ENCODE data around the gene PCDHGA12. TPM values are rescaled to one million over a fixed set of nuclear protein-coding genes. Genes with fewer than 3 reads are reported as not detected.

Gene PCDHGA12
- total RNA-seq, 1 donor from 2014 or later = 5.9 TPM

DNA sequence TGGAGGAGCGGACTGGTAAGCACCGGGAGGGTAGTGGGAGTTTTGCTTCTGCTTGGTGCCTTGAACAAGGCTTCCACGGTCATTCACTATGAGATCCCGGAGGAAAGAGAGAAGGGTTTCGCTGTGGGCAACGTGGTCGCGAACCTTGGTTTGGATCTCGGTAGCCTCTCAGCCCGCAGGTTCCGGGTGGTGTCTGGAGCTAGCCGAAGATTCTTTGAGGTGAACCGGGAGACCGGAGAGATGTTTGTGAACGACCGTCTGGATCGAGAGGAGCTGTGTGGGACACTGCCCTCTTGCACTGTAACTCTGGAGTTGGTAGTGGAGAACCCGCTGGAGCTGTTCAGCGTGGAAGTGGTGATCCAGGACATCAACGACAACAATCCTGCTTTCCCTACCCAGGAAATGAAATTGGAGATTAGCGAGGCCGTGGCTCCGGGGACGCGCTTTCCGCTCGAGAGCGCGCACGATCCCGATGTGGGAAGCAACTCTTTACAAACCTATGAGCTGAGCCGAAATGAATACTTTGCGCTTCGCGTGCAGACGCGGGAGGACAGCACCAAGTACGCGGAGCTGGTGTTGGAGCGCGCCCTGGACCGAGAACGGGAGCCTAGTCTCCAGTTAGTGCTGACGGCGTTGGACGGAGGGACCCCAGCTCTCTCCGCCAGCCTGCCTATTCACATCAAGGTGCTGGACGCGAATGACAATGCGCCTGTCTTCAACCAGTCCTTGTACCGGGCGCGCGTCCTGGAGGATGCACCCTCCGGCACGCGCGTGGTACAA is 46.0 kb downstream of the PCDHGA12 start:
- peaks cover 40% of the 10 kb centered on the region for H3K4me1 ChIP-seq
- intact Hi-C loops (cut with DNase I) = no loop called here
- ATAC-seq (peak; percentile 71 to 72), DNase-seq (peak; percentile 61)
- peak overlapping the region; percentile 63 for H3K4me3 ChIP-seq
- TF ChIP-seq, protein P1, sequence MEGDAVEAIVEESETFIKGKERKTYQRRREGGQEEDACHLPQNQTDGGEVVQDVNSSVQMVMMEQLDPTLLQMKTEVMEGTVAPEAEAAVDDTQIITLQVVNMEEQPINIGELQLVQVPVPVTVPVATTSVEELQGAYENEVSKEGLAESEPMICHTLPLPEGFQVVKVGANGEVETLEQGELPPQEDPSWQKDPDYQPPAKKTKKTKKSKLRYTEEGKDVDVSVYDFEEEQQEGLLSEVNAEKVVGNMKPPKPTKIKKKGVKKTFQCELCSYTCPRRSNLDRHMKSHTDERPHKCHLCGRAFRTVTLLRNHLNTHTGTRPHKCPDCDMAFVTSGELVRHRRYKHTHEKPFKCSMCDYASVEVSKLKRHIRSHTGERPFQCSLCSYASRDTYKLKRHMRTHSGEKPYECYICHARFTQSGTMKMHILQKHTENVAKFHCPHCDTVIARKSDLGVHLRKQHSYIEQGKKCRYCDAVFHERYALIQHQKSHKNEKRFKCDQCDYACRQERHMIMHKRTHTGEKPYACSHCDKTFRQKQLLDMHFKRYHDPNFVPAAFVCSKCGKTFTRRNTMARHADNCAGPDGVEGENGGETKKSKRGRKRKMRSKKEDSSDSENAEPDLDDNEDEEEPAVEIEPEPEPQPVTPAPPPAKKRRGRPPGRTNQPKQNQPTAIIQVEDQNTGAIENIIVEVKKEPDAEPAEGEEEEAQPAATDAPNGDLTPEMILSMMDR (IDR thresholded peaks at IDR 0.05) = no peak
- H3K36me3 ChIP-seq = no peaks in the 10 kb centered on the region
- peak overlapping the region; percentile 79 for H3K27ac ChIP-seq
- H3K9me3 ChIP-seq = no peaks in the 10 kb centered on the region
- peaks cover 13% of the 10 kb centered on the region for H3K27me3 ChIP-seq (ENCODE audit: low read depth)

DNA sequence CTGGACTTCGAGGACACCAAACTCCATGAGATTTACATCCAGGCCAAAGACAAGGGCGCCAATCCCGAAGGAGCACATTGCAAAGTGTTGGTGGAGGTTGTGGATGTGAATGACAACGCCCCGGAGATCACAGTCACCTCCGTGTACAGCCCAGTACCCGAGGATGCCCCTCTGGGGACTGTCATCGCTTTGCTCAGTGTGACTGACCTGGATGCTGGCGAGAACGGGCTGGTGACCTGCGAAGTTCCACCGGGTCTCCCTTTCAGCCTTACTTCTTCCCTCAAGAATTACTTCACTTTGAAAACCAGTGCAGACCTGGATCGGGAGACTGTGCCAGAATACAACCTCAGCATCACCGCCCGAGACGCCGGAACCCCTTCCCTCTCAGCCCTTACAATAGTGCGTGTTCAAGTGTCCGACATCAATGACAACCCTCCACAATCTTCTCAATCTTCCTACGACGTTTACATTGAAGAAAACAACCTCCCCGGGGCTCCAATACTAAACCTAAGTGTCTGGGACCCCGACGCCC is 46.8 kb downstream of the PCDHGA12 start:
- TF ChIP-seq, protein P1 (IDR thresholded peaks at IDR 0.05) = no peak
- intact Hi-C loops (cut with DNase I) = no loop called here
- Histone ChIP-seq H3K4me3 (peak overlapping the region; percentile 63), H3K27me3 (ENCODE audit: low read depth) (peaks cover 13% of the 10 kb centered on the region), H3K36me3 (no peaks in the 10 kb centered on the region), H3K9me3 (no peaks in the 10 kb centered on the region), H3K27ac (peak overlapping the region; percentile 79), H3K4me1 (peaks cover 44% of the 10 kb centered on the region)
- no peak for ATAC-seq
- DNase-seq = no peak

DNA sequence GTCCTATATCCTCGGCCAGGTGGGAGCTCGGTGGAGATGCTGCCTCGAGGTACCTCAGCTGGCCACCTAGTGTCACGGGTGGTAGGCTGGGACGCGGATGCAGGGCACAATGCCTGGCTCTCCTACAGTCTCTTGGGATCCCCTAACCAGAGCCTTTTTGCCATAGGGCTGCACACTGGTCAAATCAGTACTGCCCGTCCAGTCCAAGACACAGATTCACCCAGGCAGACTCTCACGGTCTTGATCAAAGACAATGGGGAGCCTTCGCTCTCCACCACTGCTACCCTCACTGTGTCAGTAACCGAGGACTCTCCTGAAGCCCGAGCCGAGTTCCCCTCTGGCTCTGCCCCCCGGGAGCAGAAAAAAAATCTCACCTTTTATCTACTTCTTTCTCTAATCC is 47.5 kb downstream of the PCDHGA12 start:
- H3K27me3 ChIP-seq (ENCODE audit: low read depth) = peaks cover 13% of the 10 kb centered on the region
- no peak for DNase-seq
- H3K4me1 ChIP-seq = peaks cover 44% of the 10 kb centered on the region
- no peak overlapping the region for H3K27ac ChIP-seq
- H3K4me3 ChIP-seq = peak overlapping the region; percentile 63
- no peaks in the 10 kb centered on the region for H3K9me3 ChIP-seq
- no peaks in the 10 kb centered on the region for H3K36me3 ChIP-seq
- intact Hi-C loops (cut with DNase I) = no loop called here
- ATAC-seq = no peak
- TF ChIP-seq, protein P1 (IDR thresholded peaks at IDR 0.05) = no peak

DNA sequence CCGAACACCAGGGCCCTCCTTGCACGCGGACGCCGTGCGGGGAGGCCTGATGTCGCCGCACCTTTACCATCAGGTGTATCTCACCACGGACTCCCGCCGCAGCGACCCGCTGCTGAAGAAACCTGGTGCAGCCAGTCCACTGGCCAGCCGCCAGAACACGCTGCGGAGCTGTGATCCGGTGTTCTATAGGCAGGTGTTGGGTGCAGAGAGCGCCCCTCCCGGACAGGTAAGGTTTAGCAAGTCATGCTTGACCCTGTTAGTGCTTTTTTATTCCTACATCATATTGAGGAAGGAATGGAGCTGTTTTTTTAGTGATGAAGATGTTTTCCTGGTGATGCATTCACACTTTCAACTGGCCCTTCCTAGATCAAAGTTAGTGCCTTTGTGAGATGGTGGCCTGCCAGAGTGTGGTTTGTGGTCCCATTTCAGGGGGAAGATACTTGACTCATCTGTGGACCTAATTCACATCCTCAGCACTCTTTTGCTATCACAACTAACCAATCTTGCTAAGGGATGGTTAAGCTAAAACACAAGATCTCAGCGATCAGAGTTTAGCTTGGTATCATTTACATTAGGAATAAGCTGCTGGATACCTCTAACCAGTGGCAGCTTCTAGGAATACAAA is 48.1 kb downstream of the PCDHGA12 start:
- Histone ChIP-seq H3K4me3 (peak overlapping the region; percentile 63), H3K36me3 (no peaks in the 10 kb centered on the region), H3K4me1 (peaks cover 44% of the 10 kb centered on the region), H3K27me3 (ENCODE audit: low read depth) (peaks cover 13% of the 10 kb centered on the region), H3K27ac (no peak overlapping the region), H3K9me3 (no peaks in the 10 kb centered on the region)
- TF ChIP-seq, protein P1 (IDR thresholded peaks at IDR 0.05) = peak; percentile 36
- ATAC-seq = peak; percentile 54 to 58
- intact Hi-C loops (cut with DNase I) = no loop called here
- peak; percentile 87 for DNase-seq

DNA sequence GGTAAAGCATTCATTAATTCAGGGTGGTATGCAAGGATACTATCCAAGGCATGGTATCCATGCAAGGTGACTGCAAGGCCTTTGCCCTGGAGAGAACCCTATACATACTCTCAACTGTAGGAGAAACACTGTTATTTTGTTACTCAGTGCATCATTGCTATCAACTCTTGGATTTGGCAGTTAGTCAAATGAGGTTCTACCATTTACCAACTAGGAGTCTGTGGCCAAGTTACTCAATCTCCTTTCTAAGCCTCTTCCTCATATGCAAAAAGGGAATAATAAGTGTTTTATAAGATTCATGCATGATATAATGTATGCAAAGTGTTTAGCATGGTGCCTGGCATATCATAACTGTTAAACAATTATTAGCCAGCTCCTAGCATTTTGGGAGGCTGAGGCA is 49.5 kb downstream of the PCDHGA12 start:
- peaks cover 45% of the 10 kb centered on the region for H3K4me1 ChIP-seq
- peaks cover 13% of the 10 kb centered on the region for H3K27me3 ChIP-seq (ENCODE audit: low read depth)
- ATAC-seq (no peak), DNase-seq (no peak)
- no peaks in the 10 kb centered on the region for H3K9me3 ChIP-seq
- intact Hi-C loops (cut with DNase I) = no loop called here
- no peaks in the 10 kb centered on the region for H3K36me3 ChIP-seq
- no peak overlapping the region for H3K27ac ChIP-seq
- TF ChIP-seq, protein P1 (IDR thresholded peaks at IDR 0.05) = no peak
- peak overlapping the region; percentile 63 for H3K4me3 ChIP-seq

Other genes with a start within 250 kb of the PCDHGA12 start
- gene PCDHB16, start 248.1 kb upstream of the PCDHGA12 start, total RNA-seq = 2.6 TPM
- gene PCDHB9, start 243.3 kb upstream of the PCDHGA12 start, total RNA-seq = 3.0 TPM
- 2.0 TPM for gene PCDHB10, start 238.2 kb upstream of the PCDHGA12 start, total RNA-seq
- gene PCDHB11, start 230.9 kb upstream of the PCDHGA12 start, total RNA-seq = 2.7 TPM
- 1.7 TPM for gene PCDHB12, start 221.8 kb upstream of the PCDHGA12 start, total RNA-seq
- gene PCDHB13, start 216.6 kb upstream of the PCDHGA12 start, total RNA-seq = 2.9 TPM
- gene PCDHB14, start 207.2 kb upstream of the PCDHGA12 start, total RNA-seq = 2.1 TPM
- 2.8 TPM for gene PCDHB15, start 185.1 kb upstream of the PCDHGA12 start, total RNA-seq
- 0.71 TPM for gene SLC25A2, start 126.5 kb upstream of the PCDHGA12 start, total RNA-seq
- gene TAF7, start 109.7 kb upstream of the PCDHGA12 start, total RNA-seq = 65.0 TPM
- 0.53 TPM for gene PCDHGA1, start 100.0 kb upstream of the PCDHGA12 start, total RNA-seq
- 2.7 TPM for gene PCDHGA2, start 91.7 kb upstream of the PCDHGA12 start, total RNA-seq
- gene PCDHGA3, start 86.7 kb upstream of the PCDHGA12 start, total RNA-seq = 1.8 TPM
- 1.8 TPM for gene PCDHGB1, start 80.4 kb upstream of the PCDHGA12 start, total RNA-seq
- 3.1 TPM for gene PCDHGA4, start 75.5 kb upstream of the PCDHGA12 start, total RNA-seq
- gene PCDHGB2, start 70.5 kb upstream of the PCDHGA12 start, total RNA-seq = 3.7 TPM
- 2.8 TPM for gene PCDHGA5, start 66.3 kb upstream of the PCDHGA12 start, total RNA-seq
- gene PCDHGB3, start 60.3 kb upstream of the PCDHGA12 start, total RNA-seq = 2.2 TPM
- 3.2 TPM for gene PCDHGA6, start 56.6 kb upstream of the PCDHGA12 start, total RNA-seq
- gene PCDHGA7, start 47.8 kb upstream of the PCDHGA12 start, total RNA-seq = 1.9 TPM
- 5.3 TPM for gene PCDHGB4, start 42.8 kb upstream of the PCDHGA12 start, total RNA-seq
- 1.5 TPM for gene PCDHGA8, start 37.9 kb upstream of the PCDHGA12 start, total RNA-seq
- 9.1 TPM for gene PCDHGB5, start 32.6 kb upstream of the PCDHGA12 start, total RNA-seq
- gene PCDHGA9, start 27.7 kb upstream of the PCDHGA12 start, total RNA-seq = 4.8 TPM
- gene PCDHGB6, start 22.5 kb upstream of the PCDHGA12 start, total RNA-seq = 7.7 TPM
- 5.4 TPM for gene PCDHGA10, start 17.5 kb upstream of the PCDHGA12 start, total RNA-seq
- gene PCDHGB7, start 12.8 kb upstream of the PCDHGA12 start, total RNA-seq = 15.9 TPM
- 3.2 TPM for gene PCDHGA11, start 9.5 kb upstream of the PCDHGA12 start, total RNA-seq
- gene PCDHGC3, start 45.5 kb downstream of the PCDHGA12 start, total RNA-seq = 82.4 TPM
- 1.5 TPM for gene PCDHGC4, start 54.5 kb downstream of the PCDHGA12 start, total RNA-seq
- gene PCDHGC5, start 58.6 kb downstream of the PCDHGA12 start, total RNA-seq = 1.8 TPM
- 118 TPM for gene DIAPH1, start 188.5 kb downstream of the PCDHGA12 start, total RNA-seq
- gene HDAC3, start 206.3 kb downstream of the PCDHGA12 start, total RNA-seq = 45.8 TPM
- gene RELL2, start 206.5 kb downstream of the PCDHGA12 start, total RNA-seq = 5.5 TPM
- 20.4 TPM for gene FCHSD1, start 220.9 kb downstream of the PCDHGA12 start, total RNA-seq